CD14-positive monocyte (primary cell): ENCODE measurements around the gene PRSS48. TPM values are rescaled to one million over a fixed set of nuclear protein-coding genes. Genes with fewer than 3 reads are reported as not detected.
A peak's percentile ranks its signal among the peaks of the same experiment; 100 is the strongest.

Experiments
- DNase-seq, 3 donors: peaks; one replicate each; pipeline ENCODE4 v3.0.0-alpha.2; 2011 to 2022
- H2AFZ ChIP-seq: 2 replicates; pipeline ENCODE4 v1.6.0; 2012; ENCODE audit warnings: mild to moderate bottlenecking, low read depth, low read length, inconsistent platforms; ENCODE audit not compliant: insufficient read depth, poor library complexity, severe bottlenecking
- H3K27ac ChIP-seq, 2 donors: 1 replicate in 1 of 2; 2 replicates in 1 of 2; pipeline ENCODE4 v1.5.1; 2012 to 2013; ENCODE audit warnings: low read length in 2 of 2, control low read depth in 1 of 2, inconsistent platforms in 1 of 2, low read depth in 1 of 2, mild to moderate bottlenecking in 1 of 2
- H3K27me3 ChIP-seq, 2 donors: one replicate each; pipeline versions ENCODE4 v1.6.0 to v1.6.1; 2011 to 2013; ENCODE audit warnings: low read length in 2 of 2; ENCODE audit not compliant: control insufficient read depth in 2 of 2, insufficient read depth in 2 of 2
- H3K36me3 ChIP-seq, 2 donors: replicated peaks in 1 of 2; 1 replicate in 1 of 2; 2 replicates in 1 of 2; pipeline versions ENCODE4 v1.5.1 to v1.6.1; 2012 to 2013; ENCODE audit warnings: low read length in 2 of 2, control low read depth in 1 of 2, inconsistent platforms in 1 of 2, mild to moderate bottlenecking in 1 of 2; ENCODE audit not compliant: insufficient read depth in 2 of 2, control insufficient read depth in 1 of 2
- H3K4me1 ChIP-seq, 2 donors: 1 replicate in 1 of 2; 2 replicates in 1 of 2; pipeline versions ENCODE4 v1.5.1 to v1.6.1; 2012 to 2013; ENCODE audit warnings: low read length in 2 of 2, control low read depth in 1 of 2, inconsistent platforms in 1 of 2, mild to moderate bottlenecking in 1 of 2, moderate library complexity in 1 of 2; ENCODE audit not compliant: insufficient read depth in 2 of 2, control insufficient read depth in 1 of 2
- H3K4me2 ChIP-seq: replicated peaks from 2 replicates; pipeline ENCODE3; 2012; ENCODE audit warnings: low read length, moderate library complexity, mild to moderate bottlenecking; ENCODE audit not compliant: poor library complexity, severe bottlenecking; ENCODE audit errors: extremely low read depth
- H3K4me3 ChIP-seq, 3 experiments: fragments of 200-600 bp in 1 of 3; sonication (generic) in 1 of 3; replicated peaks in 1 of 3; 1 replicate in 2 of 3; 2 replicates in 1 of 3; pipeline ENCODE4 v1.5.1; 2011 to 2013; ENCODE audit warnings: low read length in 3 of 3, mild to moderate bottlenecking in 3 of 3, control low read depth in 2 of 3, low read depth in 2 of 3, inconsistent platforms in 1 of 3, moderate library complexity in 1 of 3
- H3K79me2 ChIP-seq: 2 replicates; pipeline ENCODE4 v1.6.0; 2012; ENCODE audit warnings: mild to moderate bottlenecking, control low read depth, inconsistent platforms, low read length, moderate library complexity; ENCODE audit not compliant: insufficient read depth
- H3K9ac ChIP-seq: 2 replicates; pipeline ENCODE4 v1.6.0; 2017; ENCODE audit warnings: low read length, mild to moderate bottlenecking; ENCODE audit not compliant: insufficient read depth, poor library complexity, severe bottlenecking
- H3K9me3 ChIP-seq, 2 donors: replicated peaks in 1 of 2; 1 replicate in 1 of 2; 2 replicates in 1 of 2; pipeline versions ENCODE4 v1.5.1 to v1.6.1; 2012 to 2013; ENCODE audit warnings: low read length in 2 of 2, control low read depth in 1 of 2; ENCODE audit not compliant: control insufficient read depth in 1 of 2, insufficient read depth in 1 of 2
- H4K20me1 ChIP-seq: 2 replicates; pipeline ENCODE4 v1.6.0; 2012; ENCODE audit warnings: mild to moderate bottlenecking, low read length, control low read depth, moderate library complexity; ENCODE audit not compliant: insufficient read depth
- H3K27ac Mint-ChIP-seq, 7 donors: one replicate each; pipeline ENCODE4 v1.8.0; 2020; ENCODE audit warnings: mild to moderate bottlenecking in 7 of 7, mixed read lengths in 7 of 7, moderate library complexity in 6 of 7, inconsistent platforms in 2 of 7
- H3K27me3 Mint-ChIP-seq, 3 donors: one replicate each; pipeline ENCODE4 v1.8.0; 2021 to 2022; ENCODE audit warnings: low read depth in 3 of 3, mild to moderate bottlenecking in 3 of 3, mixed read lengths in 3 of 3, moderate library complexity in 3 of 3, inconsistent platforms in 1 of 3
- H3K36me3 Mint-ChIP-seq, 2 donors: one replicate each; pipeline ENCODE4 v1.8.0; 2020; ENCODE audit warnings: mixed read lengths in 2 of 2, inconsistent platforms in 1 of 2, mild to moderate bottlenecking in 1 of 2
- H3K4me1 Mint-ChIP-seq: one replicate; pipeline ENCODE4 v1.8.0; 2020; ENCODE audit warnings: mild to moderate bottlenecking, mixed read lengths
- H3K4me3 Mint-ChIP-seq, 2 donors: one replicate each; pipeline ENCODE4 v1.8.0; 2020; ENCODE audit warnings: mild to moderate bottlenecking in 2 of 2, mixed read lengths in 2 of 2, moderate library complexity in 1 of 2
- H3K9me3 Mint-ChIP-seq, 7 donors: one replicate each; pipeline ENCODE4 v1.8.0; 2020 to 2022; ENCODE audit warnings: mixed read lengths in 7 of 7, mild to moderate bottlenecking in 6 of 7, moderate library complexity in 6 of 7, inconsistent platforms in 2 of 7
- WGBS: methylation state at CpG from one replicate; pipeline ENCODE4 v1.1.5; 2013; ENCODE audit warnings: missing lambda C conversion rate; ENCODE audit not compliant: insufficient coverage; 5-methylcytosine and 5-hydroxymethylcytosine counted together
- intact Hi-C, 2 donors: fragments of 100-400 bp; cut with micrococcal nuclease; formaldehyde crosslinking; loops; one replicate each; pipeline versions ENCODE4 v1.15.0 to v1.15.1; 2023
- polyA plus RNA-seq, 3 donors: library from polyadenylated mRNA; depleted of rRNA in 1 of 3; unstranded in 2 of 3; stranded (reverse) in 1 of 3; fragments of 300-500 nt in 2 of 3; fragments of >200 nt in 1 of 3; fragmentation: Illumina TruSeq in 2 of 3; gene quantifications; 1 replicate in 2 of 3; 2 replicates in 1 of 3; pipeline ENCODE4 v1.2.3, GENCODE V29; 2012 to 2021
- small RNA-seq: library from RNA; depleted of rRNA; stranded (forward); fragments of <200 nt; gene quantifications from one replicate; pipeline ENCODE3, GENCODE V24; 2012; ENCODE audit warnings: low read depth; ENCODE audit not compliant: insufficient read length
- TF ChIP-seq, protein P1 (sequence below): fragments of 200-600 bp; IDR thresholded peaks from one replicate; pipeline ENCODE4 v1.8.0; 2022; ENCODE audit warnings: antibody characterized with exemption, mild to moderate bottlenecking

PRSS48 gene
- polyA plus RNA-seq, 3 donors, result not detected

DNA sequence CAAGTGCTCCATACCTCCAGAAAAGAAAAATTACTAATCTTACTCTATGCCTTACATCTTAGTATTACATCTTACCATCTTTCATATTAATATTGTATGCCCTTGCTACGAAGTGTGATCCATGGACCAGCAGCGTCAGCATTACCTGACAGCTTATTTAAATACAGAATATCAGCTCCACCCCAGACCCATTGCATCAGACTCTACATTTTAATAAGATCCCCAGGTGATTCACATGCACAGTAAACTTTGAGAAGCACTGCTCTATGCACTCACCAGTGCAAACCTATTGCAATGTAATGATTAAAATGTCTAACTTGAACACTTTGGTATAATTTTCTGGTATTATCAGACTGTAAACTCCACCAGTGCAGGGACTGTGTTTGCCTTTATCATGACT, 62.5 kb downstream of the PRSS48 start:
- Mint-ChIP-seq H3K4me3 (peak overlapping the region in 1 of 2 donors; percentile 13), H3K27ac (no peak overlapping the region), H3K9me3 (peaks cover 0 to 4% (median 0%) of the 10 kb centered on the region in 7 donors), H3K36me3 (no peaks in the 10 kb centered on the region), H3K27me3 (peaks cover 5 to 14% (median 9%) of the 10 kb centered on the region in 3 donors), H3K4me1 (no peaks in the 10 kb centered on the region)
- Histone ChIP-seq H3K79me2 (no peaks in the 10 kb centered on the region), H3K4me3 (no peak overlapping the region), H3K27ac (no peak overlapping the region), H3K9me3 (no peaks in the 10 kb centered on the region), H4K20me1 (no peaks in the 10 kb centered on the region), H3K9ac (no peak overlapping the region), H3K4me1 (no peaks in the 10 kb centered on the region), H2AFZ (no peak overlapping the region), H3K4me2 (no peak overlapping the region), H3K36me3 (no peaks in the 10 kb centered on the region), H3K27me3 (no peaks in the 10 kb centered on the region)
- intact Hi-C loops, result no loop called here
- TF ChIP-seq, protein P1, sequence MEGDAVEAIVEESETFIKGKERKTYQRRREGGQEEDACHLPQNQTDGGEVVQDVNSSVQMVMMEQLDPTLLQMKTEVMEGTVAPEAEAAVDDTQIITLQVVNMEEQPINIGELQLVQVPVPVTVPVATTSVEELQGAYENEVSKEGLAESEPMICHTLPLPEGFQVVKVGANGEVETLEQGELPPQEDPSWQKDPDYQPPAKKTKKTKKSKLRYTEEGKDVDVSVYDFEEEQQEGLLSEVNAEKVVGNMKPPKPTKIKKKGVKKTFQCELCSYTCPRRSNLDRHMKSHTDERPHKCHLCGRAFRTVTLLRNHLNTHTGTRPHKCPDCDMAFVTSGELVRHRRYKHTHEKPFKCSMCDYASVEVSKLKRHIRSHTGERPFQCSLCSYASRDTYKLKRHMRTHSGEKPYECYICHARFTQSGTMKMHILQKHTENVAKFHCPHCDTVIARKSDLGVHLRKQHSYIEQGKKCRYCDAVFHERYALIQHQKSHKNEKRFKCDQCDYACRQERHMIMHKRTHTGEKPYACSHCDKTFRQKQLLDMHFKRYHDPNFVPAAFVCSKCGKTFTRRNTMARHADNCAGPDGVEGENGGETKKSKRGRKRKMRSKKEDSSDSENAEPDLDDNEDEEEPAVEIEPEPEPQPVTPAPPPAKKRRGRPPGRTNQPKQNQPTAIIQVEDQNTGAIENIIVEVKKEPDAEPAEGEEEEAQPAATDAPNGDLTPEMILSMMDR, result no peak
- no peak for DNase-seq
- WGBS, result 93% methylated on average over 2 of the region's 2 CpGs

- H3K79me2 ChIP-seq, result no peaks in the 10 kb centered on the region
- no peak overlapping the region for H3K4me2 ChIP-seq
- H3K27me3 ChIP-seq, result no peaks in the 10 kb centered on the region
- Mint-ChIP-seq H3K27me3 (peaks cover 5 to 10% (median 10%) of the 10 kb centered on the region in 3 donors), H3K4me3 (no peak overlapping the region), H3K4me1 (no peaks in the 10 kb centered on the region), H3K9me3 (peaks cover 0 to 2% (median 0%) of the 10 kb centered on the region in 7 donors), H3K36me3 (no peaks in the 10 kb centered on the region), H3K27ac (no peak overlapping the region)
- H4K20me1 ChIP-seq, result no peaks in the 10 kb centered on the region
- 80% methylated on average over 1 of the region's 5 CpGs for WGBS
- intact Hi-C loops, result no loop called here
- no peaks in the 10 kb centered on the region for H3K4me1 ChIP-seq
- H3K9me3 ChIP-seq, result no peaks in the 10 kb centered on the region
- no peak overlapping the region for H3K27ac ChIP-seq
- DNase-seq, result no peak
- no peak overlapping the region for H3K4me3 ChIP-seq
- no peak overlapping the region for H3K9ac ChIP-seq
- no peaks in the 10 kb centered on the region for H3K36me3 ChIP-seq
- no peak overlapping the region for H2AFZ ChIP-seq
- TF ChIP-seq, protein P1, result no peak
Measured at GRCh38 chr4:151340751-151341385, 63.9 kb downstream of the PRSS48 start.

Small RNA genes within 50 kb of the gene (small RNA-seq; reads per million reads assigned to genes)
- gene AC104819.2, result not detected
- not detected for gene RNU6-1282P

Other genes starting within 250 kb of the PRSS48 start
- gene RPS3A, start 177.5 kb upstream of the PRSS48 start, polyA plus RNA-seq, result 1,000 to 10,000 TPM; 1,088 to 1,816 (median 1,582) TPM
- gene SH3D19, start 48.4 kb downstream of the PRSS48 start, polyA plus RNA-seq, result not detected
- gene FHIP1A, start 132.0 kb downstream of the PRSS48 start, polyA plus RNA-seq, result under 1 TPM in 1 of 3 donors, not detected in 2; 0.01 TPM